ENCODE measurements around the gene ALK. TPM values are rescaled to one million over a fixed set of nuclear protein-coding genes. Genes with fewer than 3 reads are reported as not detected.

ALK gene
- total RNA-seq, 1 experiment from 2014 or later, result 0.87 TPM

DNA sequence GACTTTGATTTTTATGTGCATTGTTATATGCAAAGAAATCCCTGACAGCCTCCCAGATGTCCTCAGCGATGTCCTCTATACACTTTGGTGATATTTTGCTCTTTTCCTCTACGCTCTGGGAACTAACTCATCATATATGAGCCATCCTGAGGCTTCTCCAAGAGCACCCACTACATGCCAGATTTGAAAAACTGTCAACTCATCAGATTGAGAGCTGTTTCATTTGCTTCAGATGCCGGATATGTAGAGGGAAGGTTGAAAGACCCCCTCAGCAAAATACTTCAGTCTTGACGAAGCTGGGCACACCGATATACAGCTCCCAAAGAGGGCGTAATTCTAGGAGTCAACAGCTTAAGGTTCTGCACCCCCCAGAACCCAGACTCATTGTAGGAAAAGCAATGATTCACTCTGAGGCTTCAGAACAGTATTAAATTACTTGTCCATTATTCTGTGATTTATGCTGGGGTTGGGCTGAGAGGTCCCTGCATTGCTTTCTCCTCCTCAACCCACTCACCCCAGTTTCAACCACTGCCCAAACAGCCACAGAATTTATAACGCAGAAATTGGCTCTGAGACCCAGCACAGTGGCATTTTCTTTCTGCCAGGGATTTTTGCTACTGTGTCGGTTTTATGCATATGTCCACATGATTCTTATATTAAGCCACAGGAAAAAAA lies 341.8 kb downstream of the ALK start:
- ATAC-seq, result no peak
- H4K20me1 ChIP-seq (ENCODE audit: low read length), result no peaks in the 10 kb centered on the region
- no peaks in the 10 kb centered on the region for H3K9me3 ChIP-seq (ENCODE audit: low read length)
- POLR2A ChIA-PET (ENCODE audit: unreplicated experiment), result no interaction called here
- H3K9me2 ChIP-seq (replicated peaks; ENCODE audit: low read length), result no peaks in the 10 kb centered on the region
- no peaks in the 10 kb centered on the region for H3F3A ChIP-seq (ENCODE audit: low read length, unreplicated experiment)
- TF ChIP-seq EZH2 (IDR thresholded peaks at IDR 0.05; ENCODE audit: low read length, unreplicated experiment), result no peak
- no peak for TF ChIP-seq EZH2phosphoT487 (IDR thresholded peaks at IDR 0.05; ENCODE audit: borderline replicate concordance, low read length)
- no peak for TF ChIP-seq CTCF (conservative IDR thresholded peaks at IDR 0.05; ENCODE audit: low read depth, low read length)
- DNase-seq, result peak; percentile 37
- no peak overlapping the region for H3K9ac ChIP-seq (ENCODE audit: low read length)
- H3K36me3 ChIP-seq (ENCODE audit: low read depth, low read length), result no peaks in the 10 kb centered on the region
- H3K4me2 ChIP-seq (ENCODE audit: low read length), result no peak overlapping the region
- no peak overlapping the region for H3K4me3 ChIP-seq (ENCODE audit: low read length)
- H3K27me3 ChIP-seq (ENCODE audit: low read length), result no peaks in the 10 kb centered on the region
- no peaks in the 10 kb centered on the region for H3K79me2 ChIP-seq (ENCODE audit: low read length)
- intact Hi-C loops (cut with micrococcal nuclease), result no loop called here
- H3K4me1 ChIP-seq (ENCODE audit: insufficient read depth, low read length), result peaks cover 26% of the 10 kb centered on the region
- CTCF ChIA-PET, result no interaction called here
- no peak overlapping the region for H3K27ac ChIP-seq (ENCODE audit: low read length)
- no TSS peak for BruUV-seq (replicated peaks)
- H2AFZ ChIP-seq (ENCODE audit: low read length), result no peak overlapping the region

DNA sequence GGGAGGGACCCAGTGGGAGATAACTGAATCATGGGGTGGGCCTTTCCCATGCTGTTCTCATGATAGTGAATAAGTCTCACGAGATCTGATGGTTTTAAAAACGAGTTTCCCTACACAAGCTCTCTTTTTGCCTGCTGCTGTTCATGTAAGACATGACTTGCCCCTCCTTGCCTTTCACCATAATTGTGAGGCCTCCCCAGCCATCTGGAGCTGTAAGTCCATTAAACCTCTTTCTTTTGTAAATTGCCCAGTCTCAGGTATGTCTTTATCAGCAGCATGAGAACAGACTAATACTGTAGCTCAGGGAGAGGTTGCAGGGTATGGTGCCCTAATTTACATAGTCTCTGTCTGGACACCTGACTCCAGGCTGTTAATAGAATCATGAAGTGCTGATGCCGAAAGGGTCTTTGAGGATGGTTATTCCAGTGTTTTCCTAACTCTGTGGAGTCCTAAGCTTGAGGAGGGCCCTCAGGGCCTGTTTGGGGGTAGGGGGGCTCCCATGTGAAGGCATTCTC lies 343.2 kb downstream of the ALK start:
- H3K9ac ChIP-seq (ENCODE audit: low read length), result no peak overlapping the region
- H3K79me2 ChIP-seq (ENCODE audit: low read length), result no peaks in the 10 kb centered on the region
- H3K9me2 ChIP-seq (replicated peaks; ENCODE audit: low read length), result no peaks in the 10 kb centered on the region
- H4K20me1 ChIP-seq (ENCODE audit: low read length), result no peaks in the 10 kb centered on the region
- H3F3A ChIP-seq (ENCODE audit: low read length, unreplicated experiment), result no peaks in the 10 kb centered on the region
- H3K4me3 ChIP-seq (ENCODE audit: low read length), result no peak overlapping the region
- CTCF ChIA-PET, result no interaction called here
- BruUV-seq (replicated peaks), result no TSS peak
- intact Hi-C loops (cut with micrococcal nuclease), result no loop called here
- no peaks in the 10 kb centered on the region for H3K9me3 ChIP-seq (ENCODE audit: low read length)
- POLR2A ChIA-PET (ENCODE audit: unreplicated experiment), result no interaction called here
- no peak for DNase-seq
- no peaks in the 10 kb centered on the region for H3K27me3 ChIP-seq (ENCODE audit: low read length)
- H2AFZ ChIP-seq (ENCODE audit: low read length), result no peak overlapping the region
- no peak for ATAC-seq
- no peak overlapping the region for H3K4me2 ChIP-seq (ENCODE audit: low read length)
- H3K4me1 ChIP-seq (ENCODE audit: insufficient read depth, low read length), result peaks cover 26% of the 10 kb centered on the region
- no peaks in the 10 kb centered on the region for H3K36me3 ChIP-seq (ENCODE audit: low read depth, low read length)
- no peak overlapping the region for H3K27ac ChIP-seq (ENCODE audit: low read length)
- TF ChIP-seq EZH2 (IDR thresholded peaks at IDR 0.05; ENCODE audit: low read length, unreplicated experiment) (no peak), EZH2phosphoT487 (IDR thresholded peaks at IDR 0.05; ENCODE audit: borderline replicate concordance, low read length) (no peak), CTCF (conservative IDR thresholded peaks at IDR 0.05; ENCODE audit: low read depth, low read length) (no peak)

GRCh38 chr2:29576231-29576630 lies 345.2 kb downstream of the ALK start:
- H2AFZ ChIP-seq (ENCODE audit: low read length), result no peak overlapping the region
- no peak overlapping the region for H3K4me2 ChIP-seq (ENCODE audit: low read length)
- H3K27ac ChIP-seq (ENCODE audit: low read length), result no peak overlapping the region
- ChIA-PET POLR2A (ENCODE audit: unreplicated experiment) (interaction anchor here (0.6 to 0.7 kb wide), 2 partner anchors 11 to 53 kb away, joined by 4 to 6 read pairs; no protein-coding TSS in a partner anchor), CTCF (no interaction called here)
- no peaks in the 10 kb centered on the region for H4K20me1 ChIP-seq (ENCODE audit: low read length)
- H3K4me3 ChIP-seq (ENCODE audit: low read length), result no peak overlapping the region
- BruUV-seq (replicated peaks), result no TSS peak
- no peak overlapping the region for H3K9ac ChIP-seq (ENCODE audit: low read length)
- ATAC-seq (no peak), DNase-seq (no peak)
- no peak for TF ChIP-seq CTCF (conservative IDR thresholded peaks at IDR 0.05; ENCODE audit: low read depth, low read length)
- no peak for TF ChIP-seq EZH2phosphoT487 (IDR thresholded peaks at IDR 0.05; ENCODE audit: borderline replicate concordance, low read length)
- TF ChIP-seq EZH2 (IDR thresholded peaks at IDR 0.05; ENCODE audit: low read length, unreplicated experiment), result no peak
- no peaks in the 10 kb centered on the region for H3F3A ChIP-seq (ENCODE audit: low read length, unreplicated experiment)
- H3K79me2 ChIP-seq (ENCODE audit: low read length), result no peaks in the 10 kb centered on the region
- peaks cover 23% of the 10 kb centered on the region for H3K4me1 ChIP-seq (ENCODE audit: insufficient read depth, low read length)
- no peaks in the 10 kb centered on the region for H3K9me2 ChIP-seq (replicated peaks; ENCODE audit: low read length)
- H3K9me3 ChIP-seq (ENCODE audit: low read length), result no peaks in the 10 kb centered on the region
- no peaks in the 10 kb centered on the region for H3K36me3 ChIP-seq (ENCODE audit: low read depth, low read length)
- intact Hi-C loops (cut with micrococcal nuclease), result no loop called here
- no peaks in the 10 kb centered on the region for H3K27me3 ChIP-seq (ENCODE audit: low read length)
